GM19193 (cell line): Measurements from ENCODE around the gene SLC17A5.

Experiments used
- POLR2A ChIP-seq: IDR thresholded peaks from 4 replicates; pipeline ENCODE4 v1.6.1; 2011; ENCODE audit not compliant: insufficient read depth, insufficient read length; ENCODE audit errors: extremely low read depth

The SLC17A5 gene

GRCh38 chr6:73671911-73672685 is 18.3 kb upstream of the SLC17A5 start:
- TF ChIP-seq POLR2A = no peak

GRCh38 chr6:73669005-73669404 is 15.2 kb upstream of the SLC17A5 start:
- no peak for TF ChIP-seq POLR2A

- TF ChIP-seq POLR2A = no peak
Observed at GRCh38 chr6:73667798-73668197, 14.0 kb upstream of the SLC17A5 start.

- TF ChIP-seq POLR2A = no peak
Observed at GRCh38 chr6:73666393-73666792, 12.6 kb upstream of the SLC17A5 start.

- TF ChIP-seq POLR2A = no peak
Observed at GRCh38 chr6:73665686-73666319, 12.0 kb upstream of the SLC17A5 start.

GRCh38 chr6:73664701-73665100 is 10.9 kb upstream of the SLC17A5 start:
- no peak for TF ChIP-seq POLR2A

GRCh38 chr6:73657201-73657600 is 3.4 kb upstream of the SLC17A5 start:
- TF ChIP-seq POLR2A = no peak

GRCh38 chr6:73656531-73657145 is 2.8 kb upstream of the SLC17A5 start:
- no peak for TF ChIP-seq POLR2A

GRCh38 chr6:73655341-73655917 is 1.6 kb upstream of the SLC17A5 start:
- no peak for TF ChIP-seq POLR2A

- no peak for TF ChIP-seq POLR2A
Observed at GRCh38 chr6:73652637-73653570, 888 bp downstream of the SLC17A5 start.

GRCh38 chr6:73649783-73650182 is 4.0 kb downstream of the SLC17A5 start:
- TF ChIP-seq POLR2A = no peak

GRCh38 chr6:73648166-73648565 is 5.6 kb downstream of the SLC17A5 start:
- no peak for TF ChIP-seq POLR2A

- no peak for TF ChIP-seq POLR2A
Observed at GRCh38 chr6:73644941-73645591, 8.7 kb downstream of the SLC17A5 start.

GRCh38 chr6:73644030-73644429 is 9.8 kb downstream of the SLC17A5 start:
- no peak for TF ChIP-seq POLR2A

GRCh38 chr6:73642530-73642929 is 11.3 kb downstream of the SLC17A5 start:
- TF ChIP-seq POLR2A = no peak
